GM10248 (cell line): ENCODE data around the gene UBE2V1.

Source experiments
- CTCF ChIA-PET: fragments of 300-600 bp; sonication (Branson Sonifier 250); formaldehyde crosslinking; extraction: SDS; loops from one replicate; lab custom pipeline; 2021; ENCODE audit warnings: antibody characterized with exemption; lab: Yijun Ruan, JAX
- POLR2A ChIA-PET: fragments of 350-650 bp; sonication (Branson Sonifier 250); formaldehyde crosslinking; extraction: SDS; loops from one replicate; lab custom pipeline; 2020; ENCODE audit warnings: antibody characterized with exemption; lab: Yijun Ruan, JAX
- DNase-seq: peaks from one replicate; pipeline ENCODE4 v3.0.0; 2012; ENCODE audit errors: extremely low spot score
- CTCF ChIP-seq: IDR thresholded peaks from 2 replicates; pipeline ENCODE4 v1.5.1; 2012; ENCODE audit warnings: mild to moderate bottlenecking, low read depth; ENCODE audit errors: extremely low read depth, missing control alignments, control extremely low read depth

The UBE2V1 gene

GRCh38 chr20:50129662-50130355, 16.9 kb upstream of the UBE2V1 start:
- ChIA-PET POLR2A (no interaction called here), CTCF (interaction anchor here (0.6 to 1.9 kb wide), 4 partner anchors 9 to 58 kb away, joined by 3 to 9 read pairs (median 4); no protein-coding TSS in a partner anchor)
- DNase-seq = no peak
- TF ChIP-seq CTCF = no peak

- no peak for DNase-seq
- ChIA-PET POLR2A (no interaction called here), CTCF (interaction anchor here (1.0 to 2.1 kb wide), 6 partner anchors 8 to 57 kb away, joined by 3 to 9 read pairs (median 5); no protein-coding TSS in a partner anchor)
- TF ChIP-seq CTCF = no peak
Measured at GRCh38 chr20:50128520-50128905, 15.6 kb upstream of the UBE2V1 start.

GRCh38 chr20:50127587-50128519, 14.9 kb upstream of the UBE2V1 start:
- ChIA-PET CTCF (interaction anchor here (1.2 to 2.1 kb wide), 4 partner anchors 9 to 41 kb away, joined by 3 to 9 read pairs (median 6); no protein-coding TSS in a partner anchor), POLR2A (no interaction called here)
- no peak for DNase-seq
- no peak for TF ChIP-seq CTCF

- no peak for DNase-seq
- no peak for TF ChIP-seq CTCF
- POLR2A ChIA-PET = interaction anchor here (0.6 kb wide), 1 partner anchor 463 kb away, joined by 3 read pairs; no protein-coding TSS in a partner anchor
- CTCF ChIA-PET = interaction anchor here (1.8 to 1.9 kb wide), 2 partner anchors 13 to 52 kb away, joined by 6 read pairs; no protein-coding TSS in a partner anchor
Measured at GRCh38 chr20:50126662-50127061, 13.7 kb upstream of the UBE2V1 start.

- TF ChIP-seq CTCF = no peak
- no peak for DNase-seq
- ChIA-PET POLR2A (no interaction called here), CTCF (interaction anchor here (1.8 to 5.7 kb wide), 3 partner anchors 9 to 54 kb away, joined by 6 to 29 read pairs (median 6); no protein-coding TSS in a partner anchor)
Measured at GRCh38 chr20:50125279-50125678, 12.3 kb upstream of the UBE2V1 start.

GRCh38 chr20:50124496-50124895, 11.5 kb upstream of the UBE2V1 start:
- no peak for DNase-seq
- ChIA-PET CTCF (interaction anchor here (1.0 to 5.7 kb wide), 3 partner anchors 9 to 39 kb away, joined by 3 to 29 read pairs (median 3); no protein-coding TSS in a partner anchor), POLR2A (no interaction called here)
- no peak for TF ChIP-seq CTCF
